HepG2 (cell line): ENCODE data around the gene SIN3A. TPM values are rescaled to one million over a fixed set of nuclear protein-coding genes. Genes with fewer than 3 reads are reported as not detected.

Experiments used
- ATAC-seq: fragments of 200-7000 bp; cut with Tn5 transposase; 3 replicates; pipeline ENCODE4 v1.9.1; 2020; ENCODE audit warnings: mild to moderate bottlenecking, moderate library complexity
- BruUV-seq: library from RNA; stranded (reverse); fragments of 400-500 nt; replicated peaks from 2 replicates; lab custom pipeline; 2021; lab: Mats Ljungman, UMichigan
- CTCF ChIA-PET: fragments of 300-600 bp; formaldehyde crosslinking; extraction: SDS; loops from one replicate; lab custom pipeline; 2021; ENCODE audit warnings: low total read pairs, inconsistent platforms, low intra/inter-chr PET ratio; lab: Yijun Ruan, JAX
- POLR2A ChIA-PET: fragments of 350-600 bp; sonication (Branson Sonifier 250); formaldehyde crosslinking; loops from one replicate; lab custom pipeline; 2020; ENCODE audit warnings: antibody characterized with exemption, inconsistent platforms; lab: Yijun Ruan, JAX
- DNase-seq: peaks from one replicate; pipeline ENCODE4 v3.0.0-alpha.2; 2015; ENCODE audit warnings: low spot score
- FAIRE-seq: peaks from 3 replicates; lab custom pipeline; 2011; peaks lifted over from hg19 to GRCh38; lab: Jason Lieb, UNC
- H2AFZ ChIP-seq: one replicate; pipeline ENCODE4 v1.6.1; 2011; ENCODE audit warnings: low read length, inconsistent platforms
- H3K27ac ChIP-seq: fragments of 300-600 bp; 3 replicates; pipeline ENCODE4 v1.8.0; 2011; ENCODE audit warnings: mixed run types, mild to moderate bottlenecking, mixed read lengths, low read length, inconsistent platforms; ENCODE audit not compliant: insufficient read depth; ENCODE audit errors: extremely low read length
- H3K27me3 ChIP-seq, 2 experiments: fragments of 200-600 bp in 1 of 2; 2 replicates in 1 of 2; 3 replicates in 1 of 2; pipeline versions ENCODE4 v1.6.0 to v1.8.0; 2011; ENCODE audit warnings: low read length in 2 of 2, mild to moderate bottlenecking in 2 of 2, moderate library complexity in 2 of 2, inconsistent platforms in 1 of 2; ENCODE audit not compliant: insufficient read depth in 2 of 2, control insufficient read depth in 1 of 2
- H3K36me3 ChIP-seq, 2 experiments: fragments of 200-600 bp in 1 of 2; replicated peaks in 1 of 2; 2 replicates in 1 of 2; 3 replicates in 1 of 2; pipeline versions ENCODE4 v1.5.1 to v1.8.0; 2011; ENCODE audit warnings: low read length in 2 of 2, inconsistent platforms in 1 of 2; ENCODE audit not compliant: insufficient read depth in 2 of 2, control insufficient read depth in 1 of 2
- H3K4me1 ChIP-seq: 2 replicates; pipeline ENCODE4 v1.5.1; 2012; ENCODE audit warnings: low read length, inconsistent platforms; ENCODE audit not compliant: insufficient read depth
- H3K4me2 ChIP-seq: 2 replicates; pipeline ENCODE4 v1.6.0; 2011; ENCODE audit warnings: low read depth, low read length, inconsistent platforms
- H3K4me3 ChIP-seq, 3 experiments: fragments of 200-600 bp in 1 of 3; sonication (generic), shearing (Covaris generic) in 1 of 3; replicated peaks in 1 of 3; 2 replicates each; pipeline ENCODE4 v1.5.1; 2011 to 2016; ENCODE audit warnings: low read length in 3 of 3, inconsistent platforms in 2 of 3, low read depth in 2 of 3, mild to moderate bottlenecking in 2 of 3, control low read depth in 1 of 3, mixed read lengths in 1 of 3; ENCODE audit not compliant: insufficient read depth in 1 of 3
- H3K79me2 ChIP-seq: one replicate; pipeline ENCODE4 v1.6.1; 2011; ENCODE audit warnings: low read length, inconsistent platforms; ENCODE audit not compliant: insufficient read depth
- H3K9ac ChIP-seq: 2 replicates; pipeline ENCODE4 v1.6.0; 2011; ENCODE audit warnings: mild to moderate bottlenecking, low read depth, low read length, inconsistent platforms; ENCODE audit not compliant: insufficient read depth
- H3K9me3 ChIP-seq: 2 replicates; pipeline ENCODE4 v1.5.1; 2012; ENCODE audit warnings: mild to moderate bottlenecking, low read length
- H4K20me1 ChIP-seq: 2 replicates; pipeline ENCODE4 v1.6.0; 2011; ENCODE audit warnings: inconsistent platforms, mild to moderate bottlenecking, low read length, moderate library complexity; ENCODE audit not compliant: insufficient read depth
- HDAC1 ChIP-seq: sonication (generic); formaldehyde crosslinking; IDR thresholded peaks from 2 replicates; pipeline ENCODE4 v1.5.1; 2020; ENCODE audit warnings: mild to moderate bottlenecking, missing genetic modification reagents
- HOMEZ ChIP-seq: IDR thresholded peaks from 2 replicates; pipeline ENCODE4 v1.6.1; 2016; ENCODE audit warnings: low read depth
- NFYB ChIP-seq: sonication (generic); formaldehyde crosslinking; IDR thresholded peaks from 2 replicates; pipeline ENCODE4 v1.4.0; 2020; ENCODE audit warnings: missing genetic modification reagents
- NFYC ChIP-seq: IDR thresholded peaks from 2 replicates; pipeline ENCODE4 v1.6.1; 2016; ENCODE audit warnings: missing genetic modification reagents, missing compliant biosample characterization
- PATZ1 ChIP-seq: sonication (generic); formaldehyde crosslinking; IDR thresholded peaks from 2 replicates; pipeline ENCODE4 v1.4.0; 2020; ENCODE audit warnings: missing genetic modification reagents
- PHF8 ChIP-seq: sonication (generic); formaldehyde crosslinking; IDR thresholded peaks from 2 replicates; pipeline ENCODE4 v1.5.0; 2020; ENCODE audit warnings: missing genetic modification reagents
- PITX1 ChIP-seq: sonication (generic); formaldehyde crosslinking; IDR thresholded peaks from 2 replicates; pipeline ENCODE4 v1.5.1; 2020; ENCODE audit warnings: mild to moderate bottlenecking, missing genetic modification reagents
- POGK ChIP-seq: sonication (generic); formaldehyde crosslinking; conservative IDR thresholded peaks from 2 replicates; pipeline ENCODE4 v1.8.0; 2022; ENCODE audit warnings: mild to moderate bottlenecking, moderate library complexity, missing genetic modification reagents
- POLR2G ChIP-seq: fragments of 200-400 bp; formaldehyde crosslinking; IDR thresholded peaks from 2 replicates; pipeline ENCODE4 v1.6.1; 2018; ENCODE audit warnings: mild to moderate bottlenecking, low read depth, low read length, moderate library complexity
- REL ChIP-seq: sonication (generic); formaldehyde crosslinking; conservative IDR thresholded peaks from 2 replicates; pipeline ENCODE4 v1.8.0; 2022; ENCODE audit warnings: mild to moderate bottlenecking, missing genetic modification reagents, moderate library complexity
- RNF2 ChIP-seq: fragments of 450-650 bp; conservative IDR thresholded peaks from 2 replicates; pipeline ENCODE4 v1.6.1; 2016; ENCODE audit warnings: low read depth
- TAF1 ChIP-seq: sonication (generic); formaldehyde crosslinking; IDR thresholded peaks from 2 replicates; pipeline ENCODE4 v1.4.0; 2020; ENCODE audit warnings: missing genetic modification reagents
- ZFP91 ChIP-seq: sonication (generic); formaldehyde crosslinking; IDR thresholded peaks from 2 replicates; pipeline ENCODE4 v1.9.0; 2022; ENCODE audit warnings: missing genetic modification reagents, mild to moderate bottlenecking, borderline replicate concordance
- ZFX ChIP-seq: sonication (generic); formaldehyde crosslinking; IDR thresholded peaks from 2 replicates; pipeline ENCODE4 v1.4.0; 2020; ENCODE audit warnings: mild to moderate bottlenecking, low read depth, missing genetic modification reagents, moderate library complexity
- ZNF331 ChIP-seq: sonication (generic); formaldehyde crosslinking; IDR thresholded peaks from 2 replicates; pipeline ENCODE4 v1.4.0; 2020; ENCODE audit warnings: missing genetic modification reagents
- ZNF644 ChIP-seq: IDR thresholded peaks from 2 replicates; pipeline ENCODE4 v1.6.1; 2016; ENCODE audit warnings: low read depth
- ZNF781 ChIP-seq: sonication (generic); formaldehyde crosslinking; IDR thresholded peaks from 2 replicates; pipeline ENCODE4 v1.5.1; 2020; ENCODE audit warnings: borderline replicate concordance, mild to moderate bottlenecking, missing genetic modification reagents; ENCODE audit errors: not compliant biosample characterization
- ZNF891 ChIP-seq: sonication (generic); formaldehyde crosslinking; IDR thresholded peaks from 2 replicates; pipeline ENCODE4 v1.5.0; 2020; ENCODE audit warnings: mild to moderate bottlenecking, missing genetic modification reagents
- WGBS: methylation state at CpG from one replicate; pipeline ENCODE4 v1.1.6; 2017; ENCODE audit warnings: low lambda C conversion rate; 5-methylcytosine and 5-hydroxymethylcytosine counted together
- in situ Hi-C: cut with HindIII; loops from 2 replicates; pipeline ENCODE4 v1.10.0; 2017; ENCODE audit warnings: low pct_unique_long_range_greater_than_20kb; ENCODE audit not compliant: extremely low pct_ligation_motif_present
- intact Hi-C: fragments of 100-400 bp; cut with micrococcal nuclease; formaldehyde crosslinking; loops from one replicate; pipeline ENCODE4 v1.10.0; 2022; ENCODE audit not compliant: unreplicated experiment
- polyA plus RNA-seq, 8 experiments: library from polyadenylated mRNA; depleted of rRNA in 3 of 8; stranded (reverse) in 7 of 8; unstranded in 1 of 8; fragments of >200 nt; fragmentation: Illumina TruSeq in 4 of 8; extraction: Trizol in 4 of 8; gene quantifications; 2 replicates each; pipeline versions ENCODE4 v1.2.1 to v1.2.3, GENCODE V29; 2011 to 2016; ENCODE audit warnings: low read depth in 4 of 8, missing spikeins in 1 of 8, mixed read lengths in 1 of 8; ENCODE audit not compliant: insufficient read depth in 1 of 8
- total RNA-seq, 5 experiments: library from RNA; depleted of rRNA; stranded (reverse); fragments of >200 nt; fragmentation: Illumina TruSeq; extraction: Trizol; gene quantifications; 2 replicates each; pipeline ENCODE4 v1.2.3, GENCODE V29; 2016; ENCODE audit warnings: low read depth in 1 of 5

The SIN3A gene
- total and polyA plus RNA-seq, 2 of the 13 experiments (the other 11 are each of a cell fraction or from before 2014, with no cell fraction given) = 16.1 to 28.1 TPM

- Histone ChIP-seq H3K4me3 (peak overlapping the region; percentile 91 to 93 (median 93)), H3K27me3 (no peaks in the 10 kb centered on the region; a peak in 1 of 5 replicates), H4K20me1 (peaks cover 7% of the 10 kb centered on the region), H3K9me3 (no peaks in the 10 kb centered on the region), H3K36me3 (no peaks in the 10 kb centered on the region), H3K4me1 (peaks cover 43% of the 10 kb centered on the region), H3K4me2 (peak overlapping the region; percentile 92), H3K9ac (peak overlapping the region; percentile 90), H3K27ac (peak overlapping the region; percentile 89), H3K79me2 (peaks cover 11% of the 10 kb centered on the region), H2AFZ (peak overlapping the region; percentile 75)
- 0% methylated on average over 14 of the region's 48 CpGs for WGBS
- intact Hi-C loops (no loop called here), in situ Hi-C loops (no loop called here)
- DNase-seq (peak; percentile 69), FAIRE-seq (no peak), ATAC-seq (peak; percentile 16)
- BruUV-seq = no TSS peak
- ChIA-PET POLR2A (interaction anchor here (0.6 to 7.8 kb wide), 14 partner anchors 9 to 283 kb away, joined by 3 to 185 read pairs (median 3); partner anchors contain the start of genes IMP3, MAN2C1, PTPN9 and SNX33), CTCF (no interaction called here)
- TF ChIP-seq NFYC (CRISPR knock-in tag) (peak; percentile 65), PATZ1 (CRISPR knock-in tag) (0 out of 2 replicates have a peak, but pooled peaks have one; percentile 49), HDAC1 (CRISPR knock-in tag) (peak; percentile 11; the same call in 1 of the 2 replicates), TAF1 (CRISPR knock-in tag) (peak; percentile 12), ZFX (CRISPR knock-in tag) (peak; percentile 65; the same call in 1 of the 2 replicates), ZNF891 (CRISPR knock-in tag) (peak; percentile 18; the same call in 1 of the 2 replicates), PITX1 (CRISPR knock-in tag) (0 out of 2 replicates have a peak, but pooled peaks have one; percentile 38), PHF8 (CRISPR knock-in tag) (peak; percentile 83), ZNF331 (CRISPR knock-in tag) (no peak), HOMEZ (CRISPR knock-in tag) (no peak), NFYB (peak; percentile 75), RNF2 (no peak), POLR2G (peak; percentile 66), ZNF781 (CRISPR knock-in tag) (peak; percentile 61), ZFP91 (CRISPR knock-in tag) (peak; percentile 8; the same call in 1 of the 2 replicates), ZNF644 (CRISPR knock-in tag) (no peak), REL (peak; percentile 65; the same call in 1 of the 2 replicates), POGK (CRISPR knock-in tag) (peak; percentile 9; the same call in 1 of the 2 replicates)
Measured at GRCh38 chr15:75455424-75455981, 4.0 kb upstream of the SIN3A start.
